DMS53 (cell line): Measurements from ENCODE around the gene CATSPERZ.

Experiments
- DNase-seq: peaks from one replicate; lab custom pipeline; 2025; lab: John Stamatoyannopoulos, UW

Gene CATSPERZ

DNA sequence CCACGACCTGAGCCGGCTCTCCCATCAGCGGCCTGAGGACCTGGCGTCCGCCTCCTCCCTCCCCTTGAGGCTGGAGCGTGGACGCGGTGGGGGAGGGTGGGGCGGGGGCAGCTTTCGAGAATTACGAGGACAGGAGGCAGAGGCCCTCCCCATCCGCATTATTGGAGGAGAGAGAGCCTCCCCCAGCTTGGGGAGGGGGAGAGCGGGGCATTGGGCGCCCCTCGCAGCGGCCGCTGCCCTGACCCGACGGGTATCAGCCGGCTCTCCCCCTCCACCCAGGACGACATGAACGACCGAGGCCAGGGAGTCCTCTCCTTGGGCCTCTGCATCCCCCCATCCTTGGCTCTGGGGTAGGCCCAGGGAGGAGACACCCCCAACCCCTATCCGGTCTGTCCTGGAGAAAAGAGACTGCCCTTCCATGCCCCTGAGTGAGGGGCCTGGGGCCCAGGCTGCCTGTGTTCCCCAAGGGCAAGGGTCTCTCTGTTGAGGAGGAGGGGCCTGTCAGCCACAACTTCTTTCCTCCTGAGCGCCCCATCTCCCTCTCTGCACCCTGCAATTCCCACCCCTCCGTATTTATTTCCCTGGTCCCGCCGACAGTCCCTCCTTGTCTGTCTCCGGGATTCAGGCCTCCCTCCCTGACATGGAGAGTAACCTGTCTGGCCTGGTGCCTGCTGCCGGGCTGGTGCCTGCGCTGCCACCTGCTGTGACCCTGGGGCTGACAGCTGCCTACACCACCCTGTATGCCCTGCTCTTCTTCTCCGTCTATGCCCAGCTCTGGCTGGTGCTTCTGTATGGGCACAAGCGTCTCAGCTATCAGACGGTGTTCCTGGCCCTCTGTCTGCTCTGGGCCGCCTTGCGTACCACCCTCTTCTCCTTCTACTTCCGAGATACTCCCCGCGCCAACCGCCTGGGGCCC, 14.0 kb upstream of the CATSPERZ start:
- DNase-seq = peak; percentile 80

GRCh38 chr11:64286801-64287159, 13.4 kb upstream of the CATSPERZ start:
- no peak for DNase-seq

DNA sequence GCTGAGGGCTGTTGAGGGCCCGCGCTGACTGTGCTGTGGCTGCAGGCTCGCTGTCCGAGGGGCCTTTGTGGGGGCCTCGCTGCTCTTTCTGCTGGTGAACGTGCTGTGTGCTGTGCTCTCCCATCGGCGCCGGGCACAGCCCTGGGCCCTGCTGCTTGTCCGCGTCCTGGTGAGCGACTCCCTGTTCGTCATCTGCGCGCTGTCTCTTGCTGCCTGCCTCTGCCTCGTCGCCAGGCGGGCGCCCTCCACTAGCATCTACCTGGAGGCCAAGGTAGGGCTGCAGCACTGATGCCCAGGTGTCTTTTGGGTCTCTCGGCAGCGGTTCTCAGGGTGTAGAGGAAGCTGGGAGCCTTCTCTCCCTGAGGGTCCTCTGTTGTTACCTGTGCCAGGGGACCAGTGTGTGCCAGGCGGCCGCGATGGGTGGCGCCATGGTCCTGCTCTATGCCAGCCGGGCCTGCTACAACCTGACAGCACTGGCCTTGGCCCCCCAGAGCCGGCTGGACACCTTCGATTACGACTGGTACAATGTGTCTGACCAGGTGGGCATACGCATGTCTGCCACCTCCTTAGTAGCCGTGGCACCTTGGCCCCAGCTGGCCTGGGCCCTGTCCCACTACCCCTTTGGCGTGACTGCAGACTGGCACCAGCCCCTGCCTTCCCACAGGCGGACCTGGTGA, 12.3 kb upstream of the CATSPERZ start:
- DNase-seq = no peak

DNA sequence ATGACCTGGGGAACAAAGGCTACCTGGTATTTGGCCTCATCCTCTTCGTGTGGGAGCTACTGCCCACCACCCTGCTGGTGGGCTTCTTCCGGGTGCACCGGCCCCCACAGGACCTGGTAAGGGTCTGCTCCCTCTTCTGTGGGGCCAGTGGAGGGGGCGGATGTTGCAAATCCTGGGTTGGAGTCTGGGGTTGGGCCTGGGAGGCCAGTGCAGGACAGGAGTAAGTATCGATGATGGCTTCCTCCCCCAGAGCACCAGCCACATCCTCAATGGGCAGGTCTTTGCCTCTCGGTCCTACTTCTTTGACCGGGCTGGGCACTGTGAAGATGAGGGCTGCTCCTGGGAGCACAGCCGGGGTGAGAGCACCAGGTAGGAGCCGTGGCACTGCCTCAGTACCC, 11.8 kb upstream of the CATSPERZ start:
- no peak for DNase-seq

GRCh38 chr11:64289002-64289564, 11.1 kb upstream of the CATSPERZ start:
- DNase-seq = no peak

GRCh38 chr11:64290352-64291261, 9.6 kb upstream of the CATSPERZ start:
- no peak for DNase-seq

GRCh38 chr11:64291262-64291751, 8.9 kb upstream of the CATSPERZ start, which contains the start of gene KCNK4:
TSS of gene KCNK4 (plus strand) at chr11:64291302. CDS start at chr11:64293019, 1,717 bp downstream.
- DNase-seq = no peak

- no peak for DNase-seq
Observed at GRCh38 chr11:64291752-64292459, 8.3 kb upstream of the CATSPERZ start.

- no peak for DNase-seq
Observed at GRCh38 chr11:64292460-64293254, 7.5 kb upstream of the CATSPERZ start.

GRCh38 chr11:64294774-64295173, 5.4 kb upstream of the CATSPERZ start:
- DNase-seq = no peak

DNA sequence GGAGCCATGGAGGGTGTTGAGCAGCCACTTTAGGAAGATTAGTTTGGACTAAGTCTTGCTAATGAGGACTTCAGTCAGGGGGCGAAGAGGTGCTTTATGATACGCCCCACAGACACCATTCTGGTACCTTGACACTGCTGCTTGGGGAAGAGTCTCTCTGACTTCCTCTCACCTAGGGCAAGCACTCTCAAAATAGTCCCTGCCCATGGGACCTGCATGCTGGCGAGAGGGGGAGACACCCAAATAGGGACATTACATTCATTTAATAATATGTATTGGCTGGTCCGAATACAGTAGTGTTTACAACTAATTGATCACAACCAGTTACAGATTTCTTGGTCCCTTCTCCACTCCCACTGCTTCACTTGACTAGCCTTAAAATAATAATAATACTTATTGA, 4.4 kb upstream of the CATSPERZ start:
- DNase-seq = no peak

GRCh38 chr11:64296236-64296635, 3.9 kb upstream of the CATSPERZ start:
- no peak for DNase-seq

DNA sequence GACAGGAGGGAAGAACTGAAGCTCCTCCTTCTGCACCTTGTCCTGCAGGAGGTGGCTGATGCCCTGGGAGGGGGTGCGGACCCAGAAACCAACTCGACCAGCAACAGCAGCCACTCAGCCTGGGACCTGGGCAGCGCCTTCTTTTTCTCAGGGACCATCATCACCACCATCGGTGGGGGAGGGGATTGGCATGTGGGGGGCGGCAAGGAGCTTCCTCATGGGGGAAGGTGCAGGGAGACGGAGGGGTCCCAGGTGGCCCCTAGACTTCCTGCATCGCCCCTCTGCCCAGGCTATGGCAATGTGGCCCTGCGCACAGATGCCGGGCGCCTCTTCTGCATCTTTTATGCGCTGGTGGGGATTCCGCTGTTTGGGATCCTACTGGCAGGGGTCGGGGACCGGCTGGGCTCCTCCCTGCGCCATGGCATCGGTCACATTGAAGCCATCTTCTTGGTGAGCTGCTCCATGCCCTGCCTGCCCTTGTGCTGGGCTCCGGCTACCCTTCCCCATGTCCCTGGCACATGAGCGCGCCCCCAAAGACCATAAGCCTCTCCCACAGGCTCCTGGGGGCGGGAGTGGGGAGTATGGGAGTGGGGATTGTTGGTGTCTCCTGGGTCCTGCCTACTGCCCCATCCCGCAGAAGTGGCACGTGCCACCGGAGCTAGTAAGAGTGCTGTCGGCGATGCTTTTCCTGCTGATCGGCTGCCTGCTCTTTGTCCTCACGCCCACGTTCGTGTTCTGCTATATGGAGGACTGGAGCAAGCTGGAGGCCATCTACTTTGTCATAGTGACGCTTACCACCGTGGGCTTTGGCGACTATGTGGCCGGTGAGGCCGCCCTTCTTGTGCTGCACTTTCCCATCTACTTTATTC, 3.1 kb upstream of the CATSPERZ start:
- DNase-seq = no peak

DNA sequence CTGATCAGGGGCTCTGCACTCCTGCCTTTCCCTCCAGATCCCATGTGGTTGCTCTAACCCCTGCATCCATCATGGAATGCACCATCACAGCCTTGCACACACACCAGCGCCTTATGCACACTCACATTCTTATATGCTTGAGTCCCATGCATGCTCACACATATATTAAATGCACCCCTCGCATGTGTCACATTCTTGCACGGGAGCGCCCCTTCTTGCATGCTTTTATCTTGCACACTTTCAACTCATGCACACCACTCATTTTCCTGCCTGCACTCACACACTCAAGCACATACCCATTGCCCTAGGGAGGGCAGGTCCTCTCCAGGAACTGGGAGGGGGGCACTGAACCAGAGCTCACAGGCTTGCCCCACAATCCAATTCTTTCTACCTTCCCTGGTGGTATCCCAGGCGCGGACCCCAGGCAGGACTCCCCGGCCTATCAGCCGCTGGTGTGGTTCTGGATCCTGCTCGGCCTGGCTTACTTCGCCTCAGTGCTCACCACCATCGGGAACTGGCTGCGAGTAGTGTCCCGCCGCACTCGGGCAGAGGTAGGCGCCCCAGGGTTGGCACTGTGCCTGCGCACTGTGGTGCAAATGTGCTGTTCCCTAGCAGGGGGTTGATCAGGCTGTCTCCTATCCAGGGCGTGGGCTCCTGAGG, 2.3 kb upstream of the CATSPERZ start:
- DNase-seq = no peak

GRCh38 chr11:64298966-64299846, 952 bp upstream of the CATSPERZ start:
- DNase-seq = peak; percentile 54

- no peak for DNase-seq
Observed at GRCh38 chr11:64303109-64304031, 3.2 kb downstream of the CATSPERZ start.

DNA sequence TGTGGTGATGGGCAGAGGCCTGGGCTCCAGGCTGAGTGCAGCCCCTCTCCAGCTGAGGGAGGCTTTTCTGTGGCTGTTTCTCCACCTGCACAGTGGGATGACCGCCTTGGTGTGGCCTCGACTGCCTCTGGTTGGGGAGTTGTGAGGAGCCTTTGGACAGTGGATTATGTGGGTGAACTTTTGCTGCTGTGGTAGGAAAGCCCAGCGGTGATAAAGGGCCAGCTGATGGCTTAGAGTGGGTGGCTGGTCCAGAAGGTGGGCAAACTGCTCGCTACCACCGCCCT, 3.8 kb downstream of the CATSPERZ start:
- no peak for DNase-seq
